M059J (cell line): Measurements from ENCODE around the gene NTM. TPM values are rescaled to one million over a fixed set of nuclear protein-coding genes. Genes with fewer than 3 reads are reported as not detected.

Experiments
- DNase-seq: peaks from one replicate; pipeline ENCODE4 v3.0.0-alpha.2; 2012; ENCODE audit warnings: low read depth
- total RNA-seq: library from RNA; depleted of rRNA; stranded (reverse); fragments of >200 nt; shearing (Covaris generic); gene quantifications from 2 replicates; pipeline ENCODE4 v1.2.3, GENCODE V29; 2014

The NTM gene
- total RNA-seq, 1 experiment from 2014 or later: 1.5 TPM

DNA sequence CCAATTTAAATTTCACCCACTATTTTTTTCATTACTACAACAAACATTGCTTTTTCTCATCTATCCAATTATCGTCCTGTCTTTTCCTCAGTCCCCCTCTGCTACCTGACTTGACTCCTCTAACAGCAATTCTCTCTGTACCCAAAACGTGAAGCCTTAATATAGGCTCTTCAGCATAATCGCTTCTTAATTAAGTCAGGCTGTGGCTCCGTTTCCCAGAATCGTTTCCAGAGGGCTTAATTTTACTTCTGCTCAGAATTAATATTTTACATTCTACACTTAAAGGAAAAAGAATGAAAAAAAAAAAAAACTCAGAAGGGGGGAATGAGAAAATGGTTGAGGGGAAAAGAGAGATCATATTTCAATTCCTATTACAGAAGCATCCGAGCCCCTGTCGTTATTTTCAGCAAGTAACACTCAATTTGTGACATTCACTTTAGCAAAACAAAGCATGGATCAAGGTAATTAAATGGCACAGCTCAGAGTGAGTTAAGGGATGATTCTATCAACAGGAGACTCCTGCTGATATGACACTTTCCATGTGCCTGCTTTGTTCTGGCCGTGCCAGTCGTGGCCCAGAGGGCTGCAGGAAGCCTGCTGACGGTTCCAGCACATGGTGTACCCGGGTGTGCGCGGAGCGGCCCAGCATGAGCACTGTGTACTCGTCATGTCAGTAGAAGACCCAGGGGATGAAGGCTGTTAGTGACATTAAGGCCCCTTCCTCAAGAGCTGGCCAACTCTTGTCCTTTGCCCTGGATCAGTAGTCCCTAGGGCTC lies 272.5 kb downstream of the NTM start:
- DNase-seq: no peak

DNA sequence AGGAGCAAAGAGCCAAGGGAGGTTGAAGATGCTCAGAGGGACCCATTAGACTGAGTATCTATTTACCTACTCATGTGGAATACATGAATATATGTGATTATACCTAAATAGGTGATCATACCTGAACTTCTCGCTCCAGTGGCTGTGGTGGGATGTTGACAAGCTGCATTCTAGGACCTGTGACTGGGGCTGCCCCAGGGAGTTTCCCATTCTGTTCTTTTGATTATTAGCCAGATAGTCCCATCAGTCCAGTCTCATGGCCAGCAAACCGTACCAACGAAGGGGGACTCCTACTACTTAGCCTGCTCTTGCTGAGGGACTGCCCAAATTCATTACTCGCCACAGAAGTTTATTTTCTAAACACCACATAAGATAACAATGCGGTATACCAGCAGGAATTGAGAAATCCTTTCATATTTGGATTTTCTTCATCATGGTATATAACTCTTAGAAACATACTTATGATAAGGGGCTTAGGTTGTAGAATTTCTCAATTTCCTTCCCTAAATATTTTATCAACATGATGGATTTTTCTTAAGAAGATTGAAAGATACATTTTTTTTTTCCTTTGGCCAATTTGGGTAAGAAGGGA lies 273.9 kb downstream of the NTM start:
- DNase-seq: no peak

DNA sequence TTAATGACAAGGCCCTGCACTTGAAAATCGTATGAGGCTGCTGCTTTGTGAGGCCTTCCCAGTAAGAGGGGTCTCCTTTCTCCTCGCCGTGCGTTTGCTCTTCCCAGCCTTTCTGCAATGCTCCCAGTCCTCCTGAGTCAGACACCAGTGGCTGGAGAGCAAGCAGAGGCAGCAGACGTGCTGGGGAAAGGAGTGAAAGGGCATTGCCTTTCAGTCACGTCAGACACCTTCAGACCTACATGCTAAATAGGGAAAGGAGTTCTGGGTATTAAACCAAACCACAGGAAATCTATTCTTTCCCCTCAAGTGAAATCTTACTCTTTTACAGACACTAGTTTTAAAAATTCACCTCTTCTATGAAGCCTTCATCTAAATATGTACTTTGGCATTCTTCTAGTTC lies 274.8 kb downstream of the NTM start:
- DNase-seq: no peak

DNA sequence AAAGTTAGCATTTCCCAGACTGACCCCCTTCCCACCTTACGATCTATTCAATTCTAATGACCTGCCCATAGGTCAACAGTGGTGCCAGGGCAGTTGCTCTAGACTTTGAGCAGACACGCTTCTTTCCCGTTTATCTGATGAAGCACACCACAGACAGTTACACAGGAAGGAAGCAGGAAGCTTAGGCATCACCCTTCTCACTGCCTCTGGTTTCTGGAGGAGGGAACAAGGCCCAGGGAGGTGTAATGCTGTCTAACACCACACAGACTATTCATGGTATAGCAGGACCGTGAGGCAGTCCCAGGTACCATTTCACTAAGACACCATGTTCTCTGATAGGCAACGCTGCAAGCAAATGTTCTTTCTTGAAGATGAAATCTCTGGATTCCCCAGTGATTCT lies 279.4 kb downstream of the NTM start:
- no peak for DNase-seq

DNA sequence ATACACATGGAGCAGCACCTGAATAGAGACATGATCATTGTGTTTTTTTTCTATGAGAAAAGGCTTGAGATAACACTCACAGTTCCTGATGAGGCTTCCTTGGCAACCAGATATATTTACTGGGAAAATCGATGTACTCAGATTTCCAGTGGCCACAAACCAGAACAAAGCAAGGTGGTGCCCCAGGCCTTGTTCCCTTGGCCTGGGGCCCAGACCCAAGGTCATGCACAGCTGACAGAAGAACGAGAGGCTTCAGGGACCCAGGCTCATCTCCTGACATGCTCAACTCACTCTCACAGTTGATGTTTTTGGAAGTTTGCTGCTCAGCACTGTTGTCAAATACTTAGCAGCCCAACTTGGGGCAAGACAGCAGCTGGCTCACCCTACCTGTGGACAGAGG lies 281.8 kb downstream of the NTM start:
- DNase-seq: peak; percentile 25

DNA sequence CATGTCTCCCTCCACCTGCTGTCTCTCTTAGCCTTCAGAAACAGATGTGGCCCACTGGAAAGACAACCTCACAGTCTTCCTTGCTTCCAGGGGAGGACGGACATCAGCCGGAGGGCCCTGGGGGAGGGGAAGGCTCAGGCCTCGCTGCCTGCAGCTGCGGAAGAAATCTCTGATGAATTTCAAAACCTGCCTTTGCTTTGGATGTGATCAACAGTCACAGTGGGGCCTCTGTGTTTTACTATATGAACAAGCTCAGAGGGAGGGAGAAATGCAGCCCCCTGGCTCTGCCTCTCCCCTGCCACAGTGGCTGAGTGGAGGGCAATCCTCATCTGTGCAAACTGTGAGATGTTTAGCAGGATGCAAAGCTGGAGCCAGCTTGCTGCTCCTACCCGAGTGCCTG lies 282.8 kb downstream of the NTM start:
- DNase-seq: no peak

DNA sequence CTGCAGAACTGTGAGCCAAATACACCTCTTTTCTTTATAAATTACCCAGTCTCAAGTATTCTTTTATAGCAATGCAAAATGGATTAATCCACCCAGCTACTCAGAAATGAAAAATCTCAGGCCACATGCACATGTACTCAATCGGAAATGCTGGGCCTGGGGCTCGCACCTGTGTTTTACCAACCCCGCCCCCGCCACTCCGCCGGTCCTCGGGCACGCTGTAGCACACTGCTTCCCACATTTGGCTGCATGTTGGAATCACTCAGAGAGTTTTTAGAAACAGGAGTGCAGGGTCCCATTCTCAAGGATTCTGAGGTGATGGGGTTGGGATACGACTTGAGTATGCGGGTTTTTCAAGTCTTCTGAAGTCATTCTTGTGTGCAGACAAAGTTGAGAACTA lies 284.4 kb downstream of the NTM start:
- no peak for DNase-seq

DNA sequence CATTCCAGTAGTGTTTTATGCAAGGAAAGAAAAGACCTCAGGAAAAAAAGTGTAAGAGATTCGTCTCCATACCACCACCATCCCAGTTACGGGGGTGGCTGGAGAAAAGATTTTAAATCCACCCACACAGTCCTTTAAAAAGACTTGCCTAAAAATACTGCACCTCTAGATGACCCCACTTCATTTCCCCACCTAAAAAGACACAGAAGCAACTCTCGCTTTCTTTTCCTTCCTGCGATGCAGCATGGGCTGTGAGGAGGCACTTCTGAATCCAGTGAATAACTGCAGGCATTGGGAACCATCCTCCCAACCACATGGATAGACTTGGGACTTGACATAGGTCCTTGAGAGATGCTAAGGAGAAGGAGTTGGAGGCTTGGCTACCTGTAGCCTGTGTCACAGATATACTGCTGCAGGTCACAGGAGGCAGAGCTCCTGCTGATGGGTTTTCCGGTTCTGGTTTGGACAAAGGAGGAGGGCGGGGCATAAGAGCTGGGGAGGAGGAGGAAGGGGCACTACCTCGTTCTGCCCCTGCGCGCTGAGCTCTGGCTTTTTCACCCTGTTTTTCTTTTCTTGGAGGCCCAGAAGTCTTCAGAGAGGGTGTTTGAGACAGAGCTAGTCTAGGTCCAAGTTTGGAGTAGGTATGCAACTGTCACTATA lies 285.9 kb downstream of the NTM start:
- DNase-seq: no peak

DNA sequence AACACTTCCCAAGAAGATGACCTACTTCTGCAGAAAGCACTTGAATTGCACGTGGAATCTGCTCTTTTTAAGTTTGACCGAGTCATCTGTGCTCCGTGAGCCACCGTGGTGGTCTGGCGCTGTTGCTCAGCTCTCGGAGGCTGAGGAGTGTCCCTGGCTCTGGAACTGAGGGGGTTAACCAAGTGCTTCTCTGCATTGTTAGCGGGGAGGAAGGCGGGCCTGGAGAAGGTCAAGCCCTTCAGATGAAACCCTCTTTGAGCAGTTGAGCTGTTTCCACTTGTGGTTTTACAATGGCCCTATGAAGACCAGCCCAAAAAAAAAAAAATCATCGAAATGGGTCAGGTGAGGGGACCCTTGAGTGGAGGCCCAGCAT lies 286.4 kb downstream of the NTM start:
- DNase-seq: no peak

DNA sequence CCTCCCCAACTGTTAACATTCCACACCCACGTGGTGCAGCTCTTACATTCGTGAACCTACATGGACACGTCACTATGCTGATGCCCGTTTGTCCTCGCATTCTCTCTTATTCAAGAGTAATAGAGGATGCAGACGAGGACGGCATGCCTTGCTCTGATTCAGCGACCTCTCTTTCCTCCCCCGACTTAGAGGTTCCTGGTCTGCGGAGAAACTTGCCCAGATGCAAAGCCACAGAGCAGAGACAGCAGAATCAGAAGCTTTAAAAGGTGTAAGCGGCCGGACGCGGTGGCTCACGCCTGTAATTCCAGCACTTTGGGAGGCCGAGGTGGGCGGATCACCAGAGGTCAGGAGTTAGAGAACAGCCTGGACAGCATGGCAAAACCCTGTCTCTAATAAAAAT lies 288.0 kb downstream of the NTM start:
- DNase-seq: no peak

DNA sequence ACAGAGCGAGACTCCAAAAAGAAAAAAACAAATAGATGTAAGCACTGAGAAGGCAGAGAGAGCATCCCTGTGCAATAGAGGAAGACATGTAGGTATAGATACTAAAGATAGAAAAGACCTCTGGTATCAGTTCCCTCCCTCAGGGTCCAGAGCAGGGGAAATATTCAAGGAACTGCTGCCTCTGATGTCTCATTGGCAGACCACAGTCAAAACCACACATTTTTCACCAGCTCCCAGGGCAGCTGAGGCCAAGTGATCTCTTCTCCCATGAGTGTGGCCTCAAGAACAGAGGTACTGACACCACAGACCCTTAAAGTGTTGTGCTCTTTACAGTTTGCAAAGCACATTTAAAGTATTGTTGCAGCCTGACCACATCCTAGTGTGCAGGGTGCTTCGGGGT lies 288.5 kb downstream of the NTM start:
- peak; percentile 19 for DNase-seq

DNA sequence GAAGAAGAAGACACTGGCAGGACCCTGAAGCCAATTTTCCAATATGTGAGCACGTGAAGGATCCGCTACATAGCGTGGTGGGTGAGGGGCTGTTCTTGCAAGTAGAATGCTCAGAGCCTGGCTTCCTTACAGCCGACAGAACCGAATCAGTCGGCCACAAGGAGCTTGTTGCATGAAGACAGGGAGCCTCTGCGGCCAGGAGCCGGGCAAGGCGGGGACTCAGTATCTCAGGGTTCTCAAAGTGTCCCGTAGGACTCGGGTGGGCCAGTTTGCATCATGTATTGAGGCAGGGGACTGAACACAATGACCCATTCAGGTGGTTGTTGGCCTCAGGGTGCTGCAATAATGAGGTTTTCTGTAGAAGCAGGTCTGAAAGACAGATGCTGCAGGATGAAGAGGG lies 289.5 kb downstream of the NTM start:
- no peak for DNase-seq

DNA sequence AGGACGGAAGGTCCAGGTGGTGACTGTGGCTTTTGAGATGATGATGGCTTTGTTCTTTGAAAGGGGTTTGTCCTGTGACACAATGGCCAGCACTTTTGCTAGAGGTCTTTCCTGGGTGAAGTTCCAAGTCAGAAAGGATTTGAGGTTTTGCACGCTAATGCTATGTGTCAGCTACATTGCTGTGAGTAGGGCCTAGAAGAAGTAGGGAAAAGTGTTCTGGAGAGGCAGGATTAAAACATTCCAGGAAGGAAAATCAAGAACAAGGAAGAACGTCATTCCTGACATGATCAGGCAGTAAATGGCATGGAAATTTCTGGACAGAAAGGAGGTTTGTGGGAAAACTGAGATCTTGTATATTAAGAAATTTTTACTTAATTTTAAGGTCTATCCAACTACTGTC lies 290.7 kb downstream of the NTM start:
- DNase-seq: peak; percentile 50

DNA sequence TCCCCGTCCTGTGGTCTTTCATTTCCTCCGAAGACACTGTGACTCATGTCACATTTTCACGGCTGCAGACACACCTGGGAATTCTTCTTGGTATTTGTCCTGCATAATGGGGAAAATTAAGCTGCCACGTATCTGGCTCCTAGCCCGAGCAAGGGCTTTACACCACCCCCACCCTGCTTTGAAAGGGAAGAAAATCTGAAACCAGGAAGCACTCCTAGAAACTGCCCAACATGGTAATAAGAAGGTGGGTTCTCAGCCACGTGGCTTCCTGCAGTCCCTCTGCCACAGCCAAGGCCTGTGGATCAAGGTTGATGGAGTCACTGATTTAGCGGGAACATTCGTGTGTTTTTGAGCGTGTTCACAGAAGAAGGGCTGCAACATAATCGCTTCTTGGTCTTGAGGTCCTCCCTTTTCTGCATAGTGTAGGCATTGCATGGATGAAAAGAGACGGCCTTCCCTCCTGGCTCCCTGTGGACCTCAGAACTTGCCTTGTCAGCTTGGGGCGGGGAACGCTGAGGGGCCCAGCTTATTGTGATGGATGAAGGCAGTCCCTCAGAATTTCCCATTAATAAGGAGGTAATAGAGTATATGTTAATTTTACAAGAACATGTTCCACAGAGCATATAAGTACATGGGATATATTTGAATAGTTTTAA lies 292.0 kb downstream of the NTM start:
- DNase-seq: no peak

DNA sequence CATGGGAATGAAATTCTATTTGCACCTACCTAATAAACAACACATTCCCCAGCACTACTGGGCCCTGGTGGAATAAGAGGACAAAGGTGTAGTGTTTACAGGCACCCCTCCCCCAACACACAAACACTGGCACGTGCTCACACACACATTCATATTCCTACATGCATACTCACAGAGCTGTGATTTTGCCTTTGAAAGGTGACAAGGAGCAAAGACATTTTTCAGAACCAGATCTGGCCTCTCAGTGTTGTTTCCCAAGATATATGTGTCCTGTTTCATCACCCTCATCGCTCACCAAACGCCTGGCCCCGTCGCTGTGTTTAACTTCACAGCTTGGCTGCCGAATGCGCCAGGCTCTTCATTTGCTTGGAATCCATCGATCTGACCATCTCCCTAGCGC lies 292.6 kb downstream of the NTM start:
- no peak for DNase-seq

DNA sequence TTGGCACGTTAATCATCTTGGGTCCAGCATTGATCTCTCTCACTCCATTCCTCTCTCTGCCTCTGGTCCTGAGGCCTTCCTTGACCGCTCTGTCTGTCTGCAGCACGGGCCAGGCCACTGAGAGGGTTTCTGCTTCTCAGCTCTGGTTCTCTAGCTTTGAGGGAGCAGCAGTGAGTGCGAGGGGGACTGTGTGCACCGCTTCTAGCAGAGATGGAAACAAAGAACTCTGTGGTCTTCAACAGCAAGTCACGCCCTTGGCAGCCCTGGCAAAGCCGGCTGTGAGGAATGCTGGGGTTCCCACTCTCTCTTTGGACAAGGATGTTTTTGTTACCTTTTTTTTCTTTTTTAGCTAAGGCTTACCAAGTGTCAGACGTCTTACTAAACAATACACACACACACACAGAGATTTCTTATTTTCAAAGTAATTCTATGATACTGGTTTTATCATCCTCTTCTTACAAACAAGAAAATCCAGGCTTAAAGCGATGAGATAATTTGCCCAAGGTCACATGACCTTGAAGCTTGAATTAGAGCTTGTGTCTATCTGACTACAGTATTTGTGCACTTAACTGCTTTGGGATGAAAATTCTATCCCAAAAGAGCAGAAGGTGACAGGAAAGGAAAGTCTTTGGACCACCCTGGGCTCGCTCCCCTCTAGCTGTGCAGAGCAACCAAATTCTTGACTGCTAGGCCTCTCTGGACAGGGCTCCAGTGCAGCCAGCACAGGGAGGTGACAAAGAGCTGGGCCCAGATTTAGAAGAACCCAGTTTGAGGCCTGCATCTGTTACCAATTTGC lies 293.2 kb downstream of the NTM start:
- no peak for DNase-seq

DNA sequence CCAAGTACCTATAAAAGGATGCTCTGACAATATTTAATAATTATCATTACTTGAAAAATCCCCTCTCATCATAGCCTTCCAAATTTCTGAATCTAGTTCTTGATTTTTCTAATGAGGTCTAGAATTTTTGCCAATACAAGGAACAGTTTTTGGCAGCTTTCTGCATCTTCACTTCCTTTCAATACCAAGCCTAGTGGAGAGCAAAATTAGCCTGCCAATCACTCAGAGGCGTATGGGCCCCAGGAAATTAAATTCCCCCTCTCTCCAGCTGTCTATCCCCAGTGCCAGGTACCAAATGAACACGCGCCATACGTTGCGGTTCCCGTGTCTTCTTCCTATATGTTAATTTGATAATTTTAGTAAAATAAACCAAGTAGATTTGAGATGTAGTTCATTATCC lies 293.9 kb downstream of the NTM start:
- DNase-seq: no peak

DNA sequence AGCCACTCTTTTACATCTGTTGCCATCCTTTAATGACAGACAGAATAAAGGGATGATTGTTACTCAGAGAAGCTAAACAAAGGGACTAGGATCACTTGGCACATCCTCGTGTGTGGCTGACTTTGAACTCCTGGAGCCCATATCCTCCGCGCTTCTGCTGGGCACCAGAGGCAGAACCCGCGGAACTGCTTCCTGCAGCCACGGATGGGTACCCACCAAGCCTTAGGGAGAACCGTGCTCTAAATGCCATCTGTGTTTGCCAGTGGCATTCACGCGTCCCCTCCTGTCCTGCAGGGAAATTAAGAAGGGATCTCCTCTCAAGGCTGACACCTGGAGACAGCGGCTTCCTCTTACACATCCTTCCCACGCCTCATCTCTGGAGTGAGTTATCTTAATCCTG lies 294.4 kb downstream of the NTM start:
- DNase-seq: no peak

DNA sequence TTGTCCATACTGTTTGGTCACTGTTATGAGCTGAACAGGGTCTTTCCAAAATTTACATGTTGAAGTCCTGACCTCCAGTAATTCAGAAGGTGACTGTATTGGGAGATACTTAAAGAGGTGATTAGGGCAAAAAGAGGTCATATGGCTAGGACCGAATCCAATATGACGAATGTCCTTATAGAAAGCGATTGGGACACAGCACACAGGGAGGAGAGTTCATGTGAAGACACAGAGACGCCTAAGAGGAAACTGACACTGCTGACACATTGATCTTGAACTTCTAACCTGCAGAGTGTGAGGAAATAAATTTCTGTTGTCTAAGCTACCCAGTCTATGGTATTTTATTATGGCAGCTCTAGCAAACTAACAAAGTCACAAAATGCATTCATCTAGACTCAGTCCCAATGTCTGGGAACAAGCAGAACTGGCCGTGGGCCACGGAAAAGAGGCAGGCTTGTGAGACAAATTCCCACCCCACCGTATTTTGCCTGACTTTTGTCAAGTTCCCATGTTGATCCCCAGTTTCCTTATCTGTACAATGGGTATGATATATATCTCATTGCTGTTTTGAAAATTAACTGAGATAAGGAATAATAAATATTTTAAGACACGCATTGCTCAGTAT lies 295.0 kb downstream of the NTM start:
- DNase-seq: no peak

DNA sequence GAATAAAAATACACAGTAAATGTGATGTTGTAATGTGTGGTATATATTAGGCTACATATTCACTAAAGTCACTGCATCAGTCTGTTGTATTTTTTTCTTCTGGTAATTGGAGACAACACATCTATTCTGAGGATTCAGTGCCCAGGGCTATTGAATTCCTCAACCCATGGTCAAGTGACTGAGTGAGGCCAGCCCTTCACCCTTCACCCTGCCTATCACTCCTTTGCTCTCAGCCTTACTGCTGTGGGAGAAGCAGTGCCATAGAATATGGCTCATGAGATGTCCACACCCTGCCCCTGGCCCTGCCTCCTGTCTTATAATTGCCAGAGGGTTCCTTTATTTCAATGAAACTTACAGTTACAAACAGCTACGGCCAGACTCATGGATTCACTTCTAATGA lies 295.6 kb downstream of the NTM start:
- peak; percentile 31 for DNase-seq

DNA sequence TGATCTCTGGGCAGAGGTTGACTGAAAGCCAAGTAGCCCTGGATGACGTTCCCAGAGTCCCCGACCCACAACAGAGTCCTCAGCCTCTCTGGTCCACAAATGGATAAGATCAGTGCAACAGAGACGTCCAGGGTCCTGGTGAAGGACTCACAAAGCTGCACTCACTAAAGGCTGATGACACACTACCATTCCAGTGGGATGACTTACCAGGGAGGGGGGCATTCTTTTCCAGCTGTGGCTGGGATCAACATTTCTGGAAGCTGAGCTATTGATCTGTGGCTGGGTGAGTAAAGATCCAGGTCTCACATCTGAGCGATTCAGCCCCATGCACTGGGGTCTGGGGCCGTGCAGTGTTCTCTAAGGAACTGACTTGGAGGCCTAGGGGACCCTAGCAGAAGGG lies 296.2 kb downstream of the NTM start:
- peak; percentile 25 for DNase-seq

DNA sequence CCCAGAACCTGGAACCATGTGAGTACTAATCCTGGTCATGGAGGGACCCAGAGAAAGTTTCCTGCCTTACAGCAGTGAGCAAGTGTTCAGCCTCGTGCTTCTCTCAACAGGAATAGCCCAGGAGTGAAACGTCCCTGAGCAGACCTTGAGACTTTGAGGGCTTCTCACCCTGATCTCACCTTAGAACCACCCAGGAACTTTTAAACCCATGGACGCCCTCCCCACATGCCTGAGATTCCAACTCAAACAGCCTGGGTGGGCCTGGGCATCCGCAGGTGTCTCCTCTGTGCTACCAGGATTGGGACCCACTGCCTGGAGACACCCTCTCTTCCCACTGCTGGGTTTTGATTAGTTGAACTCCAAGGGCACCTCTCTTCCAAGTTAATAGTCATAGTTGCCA lies 297.2 kb downstream of the NTM start:
- no peak for DNase-seq
